Kidney (tissue), 14 donors: ENCODE measurements around the gene HIPK2. TPM values are rescaled to one million over a fixed set of nuclear protein-coding genes. Genes with fewer than 3 reads are reported as not detected.
A peak's percentile ranks its signal among the peaks of the same experiment; 100 is the strongest.

Experiments
- DNase-seq, 5 donors: peaks; one replicate each; pipeline ENCODE4 v3.0.0-alpha.2; 2013 to 2020
- FAIRE-seq: peaks from 2 replicates; lab custom pipeline; 2012; peaks lifted over from hg19 to GRCh38; lab: Jason Lieb, UNC
- H3K27ac ChIP-seq, 2 donors: one replicate each; pipeline ENCODE4 v1.7.0; 2013; ENCODE audit warnings: low read depth in 2 of 2, low read length in 2 of 2, inconsistent platforms in 1 of 2
- H3K27me3 ChIP-seq: one replicate; pipeline ENCODE4 v1.7.1; 2013; ENCODE audit warnings: low read length, inconsistent platforms; ENCODE audit not compliant: control insufficient read depth, insufficient read depth
- H3K36me3 ChIP-seq, 3 donors: one replicate each; pipeline versions ENCODE4 v1.7.0 to v1.7.1; 2013; ENCODE audit warnings: low read length in 3 of 3, control low read depth in 1 of 3, inconsistent platforms in 1 of 3; ENCODE audit not compliant: insufficient read depth in 3 of 3, control insufficient read depth in 2 of 3
- H3K4me1 ChIP-seq, 3 donors: one replicate each; pipeline versions ENCODE4 v1.7.0 to v1.7.1; 2013; ENCODE audit warnings: low read length in 3 of 3, inconsistent platforms in 1 of 3, low read depth in 1 of 3; ENCODE audit not compliant: control insufficient read depth in 2 of 3, insufficient read depth in 2 of 3
- H3K4me3 ChIP-seq, 3 donors: one replicate each; pipeline versions ENCODE4 v1.7.0 to v1.8.1; 2013; ENCODE audit warnings: low read length in 3 of 3, control low read depth in 1 of 3, inconsistent platforms in 1 of 3
- H3K9ac ChIP-seq, 3 donors: one replicate each; pipeline versions ENCODE4 v1.7.0 to v1.7.1; 2013; ENCODE audit warnings: low read length in 3 of 3, control low read depth in 1 of 3, inconsistent platforms in 1 of 3
- H3K9me3 ChIP-seq, 3 donors: one replicate each; pipeline versions ENCODE4 v1.7.0 to v1.7.1; 2013; ENCODE audit warnings: low read length in 3 of 3, control low read depth in 1 of 3, inconsistent platforms in 1 of 3; ENCODE audit not compliant: control insufficient read depth in 2 of 3, insufficient read depth in 1 of 3
- intact Hi-C: fragments of 100-400 bp; cut with DNase I; formaldehyde crosslinking; loops from one replicate; pipeline ENCODE4 v1.11.1; 2022
- polyA plus RNA-seq: library from polyadenylated mRNA; stranded (reverse); fragments of 350-450 nt; fragmentation: Illumina TruSeq; extraction: RNeasy Lipid Tissue Mini Kit (QIAGEN cat#74804); gene quantifications from one replicate; pipeline ENCODE4 v1.2.3, GENCODE V29; 2014; ENCODE audit warnings: low read depth, low replicate concordance; ENCODE audit not compliant: insufficient read depth
- total RNA-seq: library from RNA; stranded (reverse); fragmentation: NEBNext Ultra II Directional; extraction: Animal tissue kit (Norgen Biotek cat#: 25700); gene quantifications from one replicate; pipeline ENCODE4 v1.2.1, GENCODE V29; 2021
- TF ChIP-seq, protein P1 (sequence below): IDR thresholded peaks from 3 replicates; pipeline ENCODE4 v1.5.1; 2012; ENCODE audit warnings: mild to moderate bottlenecking, moderate library complexity, borderline replicate concordance; ENCODE audit not compliant: insufficient read depth; ENCODE audit errors: extremely low read depth
- donor health status: control.
- donor health status: control.
- donor health status: control.
- donor health status: control.
- donor health status: control.
- donor health status: DM: yes; HTN: yes; CAD: no.
- donor health status: Normal renal cell carcinoma (clear cell type).

Gene HIPK2
- total and polyA plus RNA-seq, 2 donors from 2014 or later, result 9.6 to 153 TPM

DNA sequence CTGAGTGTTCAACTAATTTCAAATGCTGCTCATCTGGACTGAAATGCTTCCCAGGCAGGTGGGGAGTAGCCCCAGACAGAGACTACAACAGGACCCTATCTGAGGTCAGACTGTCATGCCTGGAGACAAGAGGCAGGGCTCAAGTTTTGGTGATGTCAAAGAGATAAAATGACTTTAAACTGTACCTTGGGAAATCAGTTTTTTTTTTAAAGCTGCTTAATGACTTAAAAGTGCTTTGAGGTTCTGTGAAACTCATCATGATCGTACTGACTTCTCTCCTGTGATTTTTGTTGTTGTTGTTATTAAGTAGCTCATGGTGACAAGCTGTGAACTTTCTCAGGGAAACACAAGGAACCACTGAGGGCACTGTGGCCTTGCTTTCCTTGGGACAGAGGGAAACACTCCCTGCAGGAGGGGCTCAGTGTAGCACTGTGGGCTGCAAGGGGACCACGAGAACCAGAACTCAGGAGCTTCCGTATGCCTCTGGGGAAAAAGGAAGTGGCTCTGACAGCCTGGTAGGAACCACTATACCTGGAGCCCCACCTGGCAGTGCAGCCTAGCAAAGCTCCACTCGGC lies 9.5 kb downstream of the HIPK2 start:
- Histone ChIP-seq H3K9me3 (no peaks in the 10 kb centered on the region), H3K27ac (peak overlapping the region in 1 of 2 donors; percentile 17), H3K9ac (no peak overlapping the region), H3K36me3 (peaks cover 0 to 5% (median 3%) of the 10 kb centered on the region in 3 donors), H3K27me3 (no peaks in the 10 kb centered on the region), H3K4me3 (no peak overlapping the region), H3K4me1 (peaks cover 0 to 49% (median 34%) of the 10 kb centered on the region in 3 donors)
- FAIRE-seq (no peak), DNase-seq (no peak)
- TF ChIP-seq, protein P1, sequence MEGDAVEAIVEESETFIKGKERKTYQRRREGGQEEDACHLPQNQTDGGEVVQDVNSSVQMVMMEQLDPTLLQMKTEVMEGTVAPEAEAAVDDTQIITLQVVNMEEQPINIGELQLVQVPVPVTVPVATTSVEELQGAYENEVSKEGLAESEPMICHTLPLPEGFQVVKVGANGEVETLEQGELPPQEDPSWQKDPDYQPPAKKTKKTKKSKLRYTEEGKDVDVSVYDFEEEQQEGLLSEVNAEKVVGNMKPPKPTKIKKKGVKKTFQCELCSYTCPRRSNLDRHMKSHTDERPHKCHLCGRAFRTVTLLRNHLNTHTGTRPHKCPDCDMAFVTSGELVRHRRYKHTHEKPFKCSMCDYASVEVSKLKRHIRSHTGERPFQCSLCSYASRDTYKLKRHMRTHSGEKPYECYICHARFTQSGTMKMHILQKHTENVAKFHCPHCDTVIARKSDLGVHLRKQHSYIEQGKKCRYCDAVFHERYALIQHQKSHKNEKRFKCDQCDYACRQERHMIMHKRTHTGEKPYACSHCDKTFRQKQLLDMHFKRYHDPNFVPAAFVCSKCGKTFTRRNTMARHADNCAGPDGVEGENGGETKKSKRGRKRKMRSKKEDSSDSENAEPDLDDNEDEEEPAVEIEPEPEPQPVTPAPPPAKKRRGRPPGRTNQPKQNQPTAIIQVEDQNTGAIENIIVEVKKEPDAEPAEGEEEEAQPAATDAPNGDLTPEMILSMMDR, result no peak
- intact Hi-C loops, result loop anchor here (10.0 kb wide), 1 partner anchor 124 kb away; no protein-coding TSS in a partner anchor

DNA sequence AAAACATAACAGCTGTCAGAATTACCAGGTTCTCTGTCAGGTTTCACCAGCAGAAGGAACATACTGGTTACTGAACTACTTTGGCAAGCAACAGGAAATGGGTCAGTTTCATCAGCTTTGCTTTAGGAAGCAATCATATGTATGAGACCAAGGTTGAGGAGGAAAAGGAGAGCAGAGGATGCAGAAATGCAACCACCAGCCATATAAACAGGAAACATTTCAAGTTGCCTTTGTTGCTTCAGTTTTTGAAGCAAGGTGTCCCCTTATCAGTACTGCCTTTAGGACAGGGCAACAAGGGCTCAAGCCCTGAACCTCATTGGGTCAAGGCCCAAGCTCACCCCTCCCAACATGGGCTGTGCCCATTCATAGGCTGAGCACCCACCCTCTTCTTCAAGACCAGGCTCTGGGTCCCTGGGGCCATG lies 10.2 kb downstream of the HIPK2 start:
- DNase-seq, result no peak
- no peaks in the 10 kb centered on the region for H3K27me3 ChIP-seq
- FAIRE-seq, result no peak
- peaks cover 0 to 5% (median 3%) of the 10 kb centered on the region in 3 donors for H3K36me3 ChIP-seq
- H3K4me1 ChIP-seq, result peaks cover 5 to 55% (median 40%) of the 10 kb centered on the region in 3 donors
- intact Hi-C loops, result loop anchor here (10.0 kb wide), 1 partner anchor 123 kb away; no protein-coding TSS in a partner anchor
- no peak overlapping the region for H3K9ac ChIP-seq
- no peak overlapping the region for H3K4me3 ChIP-seq
- TF ChIP-seq, protein P1, result no peak
- H3K9me3 ChIP-seq, result no peaks in the 10 kb centered on the region
- peak overlapping the region in 1 of 2 donors; percentile 18 for H3K27ac ChIP-seq

DNA sequence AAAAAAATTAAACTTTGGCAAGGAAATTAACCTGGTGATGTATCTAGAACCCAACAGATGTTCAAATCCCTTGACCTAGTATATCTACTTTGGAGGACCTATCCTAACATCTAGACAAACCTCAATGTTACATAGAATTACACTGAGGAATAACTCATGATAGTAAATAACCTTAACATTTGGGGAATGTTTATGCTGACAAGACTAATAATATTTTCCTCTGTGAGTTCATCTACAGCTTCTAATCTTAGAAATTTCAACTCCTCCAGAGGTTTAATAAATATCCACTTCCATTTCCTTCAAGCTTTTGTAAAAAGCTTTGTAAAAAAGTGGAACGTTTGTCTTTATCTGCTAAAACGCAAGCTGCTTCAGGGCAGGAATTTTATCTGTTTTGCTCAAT lies 12.7 kb downstream of the HIPK2 start:
- FAIRE-seq (no peak), DNase-seq (no peak)
- Histone ChIP-seq H3K27ac (no peak overlapping the region), H3K4me3 (no peak overlapping the region), H3K9ac (no peak overlapping the region), H3K9me3 (no peaks in the 10 kb centered on the region), H3K4me1 (peaks cover 5 to 34% (median 33%) of the 10 kb centered on the region in 3 donors), H3K27me3 (no peaks in the 10 kb centered on the region), H3K36me3 (peaks cover 0 to 3% (median 0%) of the 10 kb centered on the region in 3 donors)
- TF ChIP-seq, protein P1, result no peak
- intact Hi-C loops, result loop anchor here (10.0 kb wide), 1 partner anchor 120 kb away; no protein-coding TSS in a partner anchor
